ENCODE results near the gene CMIP. TPM values are rescaled to one million over a fixed set of nuclear protein-coding genes. Genes with fewer than 3 reads are reported as not detected.

Gene CMIP
- total RNA-seq, 1 donor from 2014 or later: 27.7 TPM

- Histone ChIP-seq H3K4me3 (ENCODE audit: low read depth, low read length) (no peak overlapping the region), H3K27me3 (ENCODE audit: control insufficient read depth, insufficient read depth, low read length) (no peaks in the 10 kb centered on the region), H3K36me3 (ENCODE audit: control insufficient read depth, insufficient read depth, low read length) (no peaks in the 10 kb centered on the region)
- no peak for TF ChIP-seq CTCF (IDR thresholded peaks at IDR 0.05; ENCODE audit: insufficient read depth, low read length, poor library complexity, severe bottlenecking)
- DNase-seq (ENCODE audit: low read depth): no peak
Measured at GRCh38 chr16:81566086-81567007, 121.7 kb downstream of the CMIP start.

GRCh38 chr16:81567087-81567486 lies 122.5 kb downstream of the CMIP start:
- DNase-seq (ENCODE audit: low read depth): no peak
- Histone ChIP-seq H3K36me3 (ENCODE audit: control insufficient read depth, insufficient read depth, low read length) (no peaks in the 10 kb centered on the region), H3K4me3 (ENCODE audit: low read depth, low read length) (no peak overlapping the region), H3K27me3 (ENCODE audit: control insufficient read depth, insufficient read depth, low read length) (no peaks in the 10 kb centered on the region)
- TF ChIP-seq CTCF (IDR thresholded peaks at IDR 0.05; ENCODE audit: insufficient read depth, low read length, poor library complexity, severe bottlenecking): no peak

GRCh38 chr16:81567987-81568748 lies 123.6 kb downstream of the CMIP start:
- no peak for TF ChIP-seq CTCF (IDR thresholded peaks at IDR 0.05; ENCODE audit: insufficient read depth, low read length, poor library complexity, severe bottlenecking)

GRCh38 chr16:81568749-81569087 lies 124.1 kb downstream of the CMIP start:
- TF ChIP-seq CTCF (IDR thresholded peaks at IDR 0.05; ENCODE audit: insufficient read depth, low read length, poor library complexity, severe bottlenecking): no peak
- no peaks in the 10 kb centered on the region for H3K27me3 ChIP-seq (ENCODE audit: control insufficient read depth, insufficient read depth, low read length)

More at GRCh38 chr16:81567987-81568748, 123.6 kb downstream of the CMIP start:
- no peak overlapping the region for H3K4me3 ChIP-seq (ENCODE audit: low read depth, low read length)
- H3K36me3 ChIP-seq (ENCODE audit: control insufficient read depth, insufficient read depth, low read length): no peaks in the 10 kb centered on the region
- no peaks in the 10 kb centered on the region for H3K27me3 ChIP-seq (ENCODE audit: control insufficient read depth, insufficient read depth, low read length)
- DNase-seq (ENCODE audit: low read depth): peak; percentile 55

GRCh38 chr16:81569361-81570034 lies 124.9 kb downstream of the CMIP start:
- DNase-seq (ENCODE audit: low read depth): no peak
- Histone ChIP-seq H3K4me3 (ENCODE audit: low read depth, low read length) (no peak overlapping the region), H3K36me3 (ENCODE audit: control insufficient read depth, insufficient read depth, low read length) (no peaks in the 10 kb centered on the region), H3K27me3 (ENCODE audit: control insufficient read depth, insufficient read depth, low read length) (no peaks in the 10 kb centered on the region)
- TF ChIP-seq CTCF (IDR thresholded peaks at IDR 0.05; ENCODE audit: insufficient read depth, low read length, poor library complexity, severe bottlenecking): no peak

More at GRCh38 chr16:81568749-81569087, 124.1 kb downstream of the CMIP start:
- DNase-seq (ENCODE audit: low read depth): no peak
- Histone ChIP-seq H3K4me3 (ENCODE audit: low read depth, low read length) (no peak overlapping the region), H3K36me3 (ENCODE audit: control insufficient read depth, insufficient read depth, low read length) (no peaks in the 10 kb centered on the region)
